B cell (primary cell): Measurements from ENCODE around the gene HDC. TPM values are rescaled to one million over a fixed set of nuclear protein-coding genes. Genes with fewer than 3 reads are reported as not detected.

Experiments
- ATAC-seq: fragments of 200-7000 bp; cut with Tn5 transposase; one replicate; pipeline ENCODE4 v1.10.0; 2021; ENCODE audit warnings: low read depth, mild to moderate bottlenecking, moderate number of reproducible peaks, moderate library complexity
- CTCF ChIA-PET: fragments of 350-600 bp; sonication (Branson Sonifier 250); formaldehyde crosslinking; loops from one replicate; lab custom pipeline; 2021; ENCODE audit warnings: antibody characterized with exemption, inconsistent platforms; lab: Charles Lee
- POLR2A ChIA-PET: fragments of 350-600 bp; sonication (Branson Sonifier 250); formaldehyde crosslinking; loops from one replicate; lab custom pipeline; 2021; ENCODE audit warnings: antibody characterized with exemption; lab: Charles Lee
- DNase-seq: peaks from one replicate; pipeline ENCODE4 v3.0.0; 2013
- H2AFZ ChIP-seq: 2 replicates; pipeline ENCODE4 v1.6.1; 2012; ENCODE audit warnings: mild to moderate bottlenecking, low read depth, low read length; ENCODE audit not compliant: insufficient read depth, poor library complexity, severe bottlenecking
- H3K27ac ChIP-seq, 2 donors: 1 replicate in 1 of 2; 2 replicates in 1 of 2; pipeline ENCODE4 v1.5.1; 2012 to 2013; ENCODE audit warnings: low read length in 2 of 2, mild to moderate bottlenecking in 2 of 2, moderate library complexity in 1 of 2
- H3K27me3 ChIP-seq, 4 experiments: fragments of 200-600 bp in 1 of 4; sonication (generic) in 1 of 4; replicated peaks in 1 of 4; 1 replicate in 2 of 4; 2 replicates in 2 of 4; pipeline versions ENCODE4 v1.6.1 to v1.7.0; 2013 to 2016; ENCODE audit warnings: low read length in 3 of 4, mild to moderate bottlenecking in 2 of 4, mixed read lengths in 1 of 4, moderate library complexity in 1 of 4; ENCODE audit not compliant: insufficient read depth in 4 of 4, control insufficient read depth in 3 of 4; ENCODE audit errors: control extremely low read depth in 1 of 4
- H3K36me3 ChIP-seq, 2 experiments: replicated peaks in 1 of 2; 1 replicate in 1 of 2; 2 replicates in 1 of 2; pipeline versions ENCODE4 v1.6.1 to v1.7.1; 2013; ENCODE audit warnings: low read length in 1 of 2; ENCODE audit not compliant: insufficient read depth in 2 of 2, control insufficient read depth in 1 of 2; ENCODE audit errors: control extremely low read depth in 1 of 2, extremely low read depth in 1 of 2
- H3K4me1 ChIP-seq, 2 donors: fragments of 200-600 bp in 1 of 2; sonication (generic) in 1 of 2; 1 replicate in 1 of 2; 2 replicates in 1 of 2; pipeline versions ENCODE4 v1.5.1 to v1.6.1; 2013 to 2017; ENCODE audit warnings: low read length in 2 of 2; ENCODE audit not compliant: control insufficient read depth in 2 of 2, insufficient read depth in 2 of 2
- H3K4me2 ChIP-seq: replicated peaks from 2 replicates; pipeline ENCODE3; 2012; ENCODE audit warnings: mild to moderate bottlenecking, low read depth, low read length; ENCODE audit not compliant: poor library complexity, severe bottlenecking
- H3K4me3 ChIP-seq, 5 experiments: fragments of 200-600 bp in 1 of 5; sonication (generic) in 1 of 5; 1 replicate in 3 of 5; 2 replicates in 2 of 5; pipeline versions ENCODE4 v1.5.1 to v1.7.0; 2011 to 2016; ENCODE audit warnings: low read length in 4 of 5, mild to moderate bottlenecking in 4 of 5, low read depth in 2 of 5, control low read depth in 1 of 5, moderate library complexity in 1 of 5; ENCODE audit not compliant: insufficient read depth in 1 of 5; ENCODE audit errors: control extremely low read depth in 1 of 5, extremely low read depth in 1 of 5
- H3K79me2 ChIP-seq: fragments of 200-600 bp; sonication (generic); one replicate; pipeline ENCODE4 v1.6.0; 2016; ENCODE audit warnings: low read length; ENCODE audit not compliant: control insufficient read depth, insufficient read depth
- H3K9ac ChIP-seq: fragments of 200-600 bp; sonication (generic); 2 replicates; pipeline ENCODE4 v1.6.1; 2017; ENCODE audit warnings: mild to moderate bottlenecking, low read length, moderate library complexity
- H3K9me3 ChIP-seq, 3 donors: one replicate each; pipeline versions ENCODE4 v1.6.1 to v1.7.1; 2013; ENCODE audit warnings: low read length in 2 of 3; ENCODE audit not compliant: control insufficient read depth in 2 of 3, insufficient read depth in 1 of 3; ENCODE audit errors: control extremely low read depth in 1 of 3
- H4K20me1 ChIP-seq: 2 replicates; pipeline ENCODE4 v1.6.0; 2012; ENCODE audit warnings: mild to moderate bottlenecking, low read length; ENCODE audit not compliant: insufficient read depth, control insufficient read depth, poor library complexity, severe bottlenecking
- H3K27ac Mint-ChIP-seq: one replicate; pipeline ENCODE4 v1.8.0; 2021; ENCODE audit warnings: mixed read lengths
- H3K27me3 Mint-ChIP-seq: one replicate; pipeline ENCODE4 v1.8.0; 2021; ENCODE audit warnings: mixed read lengths
- H3K4me1 Mint-ChIP-seq: one replicate; pipeline ENCODE4 v1.8.0; 2021; ENCODE audit warnings: mixed read lengths
- H3K4me3 Mint-ChIP-seq: one replicate; pipeline ENCODE4 v1.8.0; 2021; ENCODE audit warnings: mixed read lengths
- H3K9me3 Mint-ChIP-seq: one replicate; pipeline ENCODE4 v1.8.0; 2022; ENCODE audit warnings: mixed read lengths; ENCODE audit not compliant: insufficient read depth
- EZH2 ChIP-seq: IDR thresholded peaks from 2 replicates; pipeline ENCODE4 v1.6.1; 2012; ENCODE audit warnings: borderline replicate concordance, low read depth, mild to moderate bottlenecking, moderate library complexity, low read length; ENCODE audit not compliant: insufficient read depth, poor library complexity, severe bottlenecking
- WGBS: methylation state at CpG from one replicate; pipeline ENCODE4 v1.1.5; 2013; ENCODE audit warnings: missing lambda C conversion rate; ENCODE audit not compliant: insufficient coverage; 5-methylcytosine and 5-hydroxymethylcytosine counted together
- intact Hi-C: fragments of 100-400 bp; cut with micrococcal nuclease; formaldehyde crosslinking; loops from one replicate; pipeline ENCODE4 v1.10.0; 2022
- polyA plus RNA-seq: library from polyadenylated mRNA; depleted of rRNA; stranded (reverse); fragments of >200 nt; gene quantifications from 2 replicates; pipeline ENCODE4 v1.2.3, GENCODE V29; 2012
- total RNA-seq, 2 donors: library from RNA; stranded (reverse); fragments of 120-200 nt in 1 of 2; gene quantifications; 1 replicate in 1 of 2; 2 replicates in 1 of 2; pipeline versions ENCODE4 v1.2.3 to v1.2.4, GENCODE V29; 2013 to 2022
- TF ChIP-seq, protein P1 (sequence below): fragments of 200-600 bp; IDR thresholded peaks from one replicate; pipeline ENCODE4 v1.8.0; 2022; ENCODE audit warnings: antibody characterized with exemption, mild to moderate bottlenecking

The HDC gene
- total and polyA plus RNA-seq, 2 donors (not counting 1 experiment from before 2014, with no cell fraction given), result 0.88 TPM; not detected in 1

DNA sequence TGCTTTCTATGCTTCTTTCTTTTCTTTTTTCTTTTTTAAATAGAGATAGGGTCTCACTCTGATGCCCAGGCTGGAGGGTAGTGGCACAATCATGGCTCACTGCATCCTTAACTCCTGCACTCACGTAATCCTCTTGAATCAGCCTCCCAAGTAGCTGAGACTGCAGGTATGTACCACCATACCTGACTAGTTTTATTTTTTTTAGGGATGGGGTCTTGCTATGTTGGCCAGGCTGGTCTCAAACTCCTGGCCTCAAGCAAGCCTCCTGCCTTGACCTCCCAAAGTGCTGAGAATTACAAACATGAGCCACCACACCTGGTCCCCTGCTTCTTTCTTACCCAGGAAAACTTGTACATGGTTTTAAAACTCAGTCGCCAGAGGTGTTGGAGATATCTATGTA is 24.2 kb upstream of the HDC start:
- POLR2A ChIA-PET, result no interaction called here
- H3K9ac ChIP-seq, result no peak overlapping the region

DNA sequence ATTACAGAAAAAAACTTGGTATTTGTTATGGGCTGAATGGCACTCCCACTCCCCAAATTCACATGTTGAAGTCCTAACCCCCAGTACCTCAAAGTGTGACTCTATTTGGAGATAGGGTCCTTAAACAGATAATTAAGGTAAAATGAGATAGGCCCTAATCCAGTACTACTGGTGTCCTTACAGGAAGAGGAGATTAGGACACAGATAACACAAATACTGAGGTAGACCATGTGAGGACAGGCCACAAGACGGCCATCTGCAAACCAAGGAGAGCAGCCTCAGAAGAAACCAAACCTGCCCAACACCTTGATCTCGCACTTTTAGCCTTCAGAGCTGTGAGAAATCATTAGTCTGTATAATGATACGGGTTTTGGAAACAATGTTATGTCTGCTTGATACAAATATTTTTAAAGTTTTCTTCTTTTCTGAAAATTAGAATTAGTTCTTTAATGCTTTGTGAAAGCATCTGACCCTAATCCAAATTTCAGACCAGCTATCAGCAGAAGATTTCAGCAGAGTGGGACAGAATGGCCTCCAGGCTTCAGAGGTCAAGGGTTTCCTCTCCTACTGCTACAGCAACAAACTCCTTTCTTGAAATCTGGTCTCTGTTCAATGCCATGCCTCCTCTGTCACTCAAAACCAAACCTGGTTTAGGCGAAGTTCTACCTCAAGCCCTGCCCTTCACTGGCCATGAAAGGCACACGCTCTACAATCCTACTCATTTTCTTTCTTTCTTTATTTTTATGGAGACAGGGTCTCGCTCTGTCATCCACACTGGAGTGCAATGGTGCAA is 22.0 kb upstream of the HDC start:
- no peak overlapping the region for H2AFZ ChIP-seq
- H3K27ac ChIP-seq, result no peak overlapping the region
- ChIA-PET POLR2A (no interaction called here), CTCF (interaction anchor here (1.2 kb wide), 1 partner anchor 28 kb away, joined by 3 read pairs; no protein-coding TSS in a partner anchor)
- intact Hi-C loops, result no loop called here
- H3K4me3 ChIP-seq, result no peak overlapping the region
- H3K27me3 ChIP-seq, result no peaks in the 10 kb centered on the region
- no peak overlapping the region for H3K4me2 ChIP-seq
- no peaks in the 10 kb centered on the region for H4K20me1 ChIP-seq
- no peak overlapping the region for H3K9ac ChIP-seq
- H3K36me3 ChIP-seq, result peaks cover 0 to 52% of the 10 kb centered on the region in 2 experiments
- Mint-ChIP-seq H3K27me3 (no peaks in the 10 kb centered on the region), H3K27ac (no peak overlapping the region), H3K9me3 (no peaks in the 10 kb centered on the region), H3K4me1 (no peaks in the 10 kb centered on the region), H3K4me3 (no peak overlapping the region)
- 100% methylated on average over 3 of the region's 6 CpGs for WGBS
- H3K79me2 ChIP-seq, result no peaks in the 10 kb centered on the region
- no peak for DNase-seq
- H3K9me3 ChIP-seq, result no peaks in the 10 kb centered on the region
- TF ChIP-seq, protein P1, sequence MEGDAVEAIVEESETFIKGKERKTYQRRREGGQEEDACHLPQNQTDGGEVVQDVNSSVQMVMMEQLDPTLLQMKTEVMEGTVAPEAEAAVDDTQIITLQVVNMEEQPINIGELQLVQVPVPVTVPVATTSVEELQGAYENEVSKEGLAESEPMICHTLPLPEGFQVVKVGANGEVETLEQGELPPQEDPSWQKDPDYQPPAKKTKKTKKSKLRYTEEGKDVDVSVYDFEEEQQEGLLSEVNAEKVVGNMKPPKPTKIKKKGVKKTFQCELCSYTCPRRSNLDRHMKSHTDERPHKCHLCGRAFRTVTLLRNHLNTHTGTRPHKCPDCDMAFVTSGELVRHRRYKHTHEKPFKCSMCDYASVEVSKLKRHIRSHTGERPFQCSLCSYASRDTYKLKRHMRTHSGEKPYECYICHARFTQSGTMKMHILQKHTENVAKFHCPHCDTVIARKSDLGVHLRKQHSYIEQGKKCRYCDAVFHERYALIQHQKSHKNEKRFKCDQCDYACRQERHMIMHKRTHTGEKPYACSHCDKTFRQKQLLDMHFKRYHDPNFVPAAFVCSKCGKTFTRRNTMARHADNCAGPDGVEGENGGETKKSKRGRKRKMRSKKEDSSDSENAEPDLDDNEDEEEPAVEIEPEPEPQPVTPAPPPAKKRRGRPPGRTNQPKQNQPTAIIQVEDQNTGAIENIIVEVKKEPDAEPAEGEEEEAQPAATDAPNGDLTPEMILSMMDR, result no peak
- TF ChIP-seq EZH2, result no peak
- no peaks in the 10 kb centered on the region for H3K4me1 ChIP-seq
- no peak for ATAC-seq

More for the DNA sequence above, 24.2 kb upstream of the HDC start:
- Histone ChIP-seq H4K20me1 (no peaks in the 10 kb centered on the region), H3K4me1 (no peaks in the 10 kb centered on the region), H2AFZ (no peak overlapping the region), H3K9me3 (no peaks in the 10 kb centered on the region), H3K4me2 (no peak overlapping the region), H3K36me3 (peaks cover 0 to 45% of the 10 kb centered on the region in 2 experiments), H3K79me2 (no peaks in the 10 kb centered on the region), H3K27me3 (no peaks in the 10 kb centered on the region), H3K4me3 (no peak overlapping the region), H3K27ac (no peak overlapping the region)
- H3K27me3 Mint-ChIP-seq, result no peaks in the 10 kb centered on the region
- H3K27ac Mint-ChIP-seq, result no peak overlapping the region
- DNase-seq (no peak), ATAC-seq (no peak)
- CTCF ChIA-PET, result no interaction called here
- TF ChIP-seq EZH2, result no peak
- TF ChIP-seq, protein P1, result no peak
- H3K9me3 Mint-ChIP-seq, result no peaks in the 10 kb centered on the region
- H3K4me3 Mint-ChIP-seq, result no peak overlapping the region
- 100% methylated on average over 1 of the region's 2 CpGs for WGBS
- no peaks in the 10 kb centered on the region for H3K4me1 Mint-ChIP-seq
- intact Hi-C loops, result no loop called here
